Measurements from ENCODE around the gene CLEC3A.

Gene CLEC3A, protein sequence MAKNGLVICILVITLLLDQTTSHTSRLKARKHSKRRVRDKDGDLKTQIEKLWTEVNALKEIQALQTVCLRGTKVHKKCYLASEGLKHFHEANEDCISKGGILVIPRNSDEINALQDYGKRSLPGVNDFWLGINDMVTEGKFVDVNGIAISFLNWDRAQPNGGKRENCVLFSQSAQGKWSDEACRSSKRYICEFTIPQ

DNA sequence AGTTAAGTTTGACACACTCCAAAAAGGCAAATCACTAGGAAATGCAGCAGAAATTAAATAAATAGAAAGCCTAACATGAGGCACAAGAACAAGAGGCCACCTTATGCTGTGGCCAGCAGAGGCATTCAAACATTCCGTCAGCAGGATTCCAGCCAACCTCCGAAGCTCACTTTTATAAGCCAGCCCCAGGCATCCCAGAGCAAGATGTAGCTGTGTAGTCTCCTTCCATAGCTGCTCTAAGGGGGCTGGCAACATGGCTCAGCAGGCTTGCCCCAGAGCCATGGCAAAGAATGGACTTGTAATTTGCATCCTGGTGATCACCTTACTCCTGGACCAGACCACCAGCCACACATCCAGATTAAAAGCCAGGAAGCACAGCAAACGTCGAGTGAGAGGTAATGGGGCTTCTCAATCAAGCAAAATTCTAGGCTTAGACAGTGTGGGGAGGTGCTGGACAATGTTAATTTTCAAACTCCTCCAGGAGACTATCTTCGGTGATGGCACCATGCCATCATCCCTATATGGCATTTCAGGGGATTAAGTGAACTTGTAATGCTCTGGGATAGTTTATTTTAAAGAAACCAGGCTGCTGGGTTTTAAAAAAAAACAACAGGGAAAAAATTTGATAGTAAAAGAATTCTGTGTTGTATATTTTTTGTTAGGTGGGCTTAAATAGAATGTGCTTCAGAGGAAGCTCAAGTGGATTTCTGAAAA lies at the start of gene CLEC3A:
Gene CLEC3A, plus strand, starts transcription at position 202 of the 714 bp plus-strand sequence. Its CDS starts 79 bp downstream, at position 281.
- no peaks in the 10 kb centered on the region for H3K4me1 ChIP-seq (ENCODE audit: control insufficient read depth in 1 of 2, insufficient read depth in 1 of 2, low read depth in 1 of 2, low read length in 1 of 2)
- H3K27me3 ChIP-seq: no peaks in the 10 kb centered on the region
- TF ChIP-seq, protein P1, sequence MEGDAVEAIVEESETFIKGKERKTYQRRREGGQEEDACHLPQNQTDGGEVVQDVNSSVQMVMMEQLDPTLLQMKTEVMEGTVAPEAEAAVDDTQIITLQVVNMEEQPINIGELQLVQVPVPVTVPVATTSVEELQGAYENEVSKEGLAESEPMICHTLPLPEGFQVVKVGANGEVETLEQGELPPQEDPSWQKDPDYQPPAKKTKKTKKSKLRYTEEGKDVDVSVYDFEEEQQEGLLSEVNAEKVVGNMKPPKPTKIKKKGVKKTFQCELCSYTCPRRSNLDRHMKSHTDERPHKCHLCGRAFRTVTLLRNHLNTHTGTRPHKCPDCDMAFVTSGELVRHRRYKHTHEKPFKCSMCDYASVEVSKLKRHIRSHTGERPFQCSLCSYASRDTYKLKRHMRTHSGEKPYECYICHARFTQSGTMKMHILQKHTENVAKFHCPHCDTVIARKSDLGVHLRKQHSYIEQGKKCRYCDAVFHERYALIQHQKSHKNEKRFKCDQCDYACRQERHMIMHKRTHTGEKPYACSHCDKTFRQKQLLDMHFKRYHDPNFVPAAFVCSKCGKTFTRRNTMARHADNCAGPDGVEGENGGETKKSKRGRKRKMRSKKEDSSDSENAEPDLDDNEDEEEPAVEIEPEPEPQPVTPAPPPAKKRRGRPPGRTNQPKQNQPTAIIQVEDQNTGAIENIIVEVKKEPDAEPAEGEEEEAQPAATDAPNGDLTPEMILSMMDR (IDR thresholded peaks at IDR 0.05): no peak
- H3K4me3 ChIP-seq (ENCODE audit: low read depth in 1 of 2, low read length in 1 of 2): no peak within 1 kb of the TSS
- no peaks in the 10 kb centered on the region for H3K36me3 ChIP-seq
- H3K9me3 ChIP-seq: no peaks in the 10 kb centered on the region
- H3K27ac ChIP-seq: no peak within 1 kb of the TSS

DNA sequence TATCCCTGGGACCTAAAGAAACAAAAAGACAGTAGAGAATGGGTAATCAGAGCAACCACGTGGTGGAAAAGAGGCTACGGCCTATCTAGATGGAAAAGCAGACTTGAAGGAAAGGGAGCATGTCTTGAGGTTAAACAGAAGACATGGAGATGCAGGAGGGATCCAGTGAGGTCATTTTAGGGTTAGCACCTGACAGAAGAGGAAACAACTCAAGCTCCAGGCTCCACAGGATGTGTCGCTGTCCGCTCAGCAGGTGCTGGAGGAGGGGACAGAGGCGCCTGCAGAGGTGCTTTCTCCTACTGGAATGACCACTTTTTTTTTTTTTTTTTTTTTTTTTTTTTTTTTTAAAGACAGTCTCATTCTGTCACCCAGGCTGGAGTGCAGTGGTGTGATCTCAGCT lies 47.5 kb upstream of the CLEC3A start:
- no peaks in the 10 kb centered on the region for H3K9me3 ChIP-seq
- no peaks in the 10 kb centered on the region for H3K36me3 ChIP-seq
- TF ChIP-seq, protein P1 (IDR thresholded peaks at IDR 0.05): no peak
- H3K4me1 ChIP-seq (ENCODE audit: control insufficient read depth in 1 of 2, insufficient read depth in 1 of 2, low read depth in 1 of 2, low read length in 1 of 2): no peaks in the 10 kb centered on the region
- no peaks in the 10 kb centered on the region for H3K27me3 ChIP-seq
- no peak overlapping the region for H3K27ac ChIP-seq
- no peak overlapping the region for H3K4me3 ChIP-seq (ENCODE audit: low read depth in 1 of 2, low read length in 1 of 2)

DNA sequence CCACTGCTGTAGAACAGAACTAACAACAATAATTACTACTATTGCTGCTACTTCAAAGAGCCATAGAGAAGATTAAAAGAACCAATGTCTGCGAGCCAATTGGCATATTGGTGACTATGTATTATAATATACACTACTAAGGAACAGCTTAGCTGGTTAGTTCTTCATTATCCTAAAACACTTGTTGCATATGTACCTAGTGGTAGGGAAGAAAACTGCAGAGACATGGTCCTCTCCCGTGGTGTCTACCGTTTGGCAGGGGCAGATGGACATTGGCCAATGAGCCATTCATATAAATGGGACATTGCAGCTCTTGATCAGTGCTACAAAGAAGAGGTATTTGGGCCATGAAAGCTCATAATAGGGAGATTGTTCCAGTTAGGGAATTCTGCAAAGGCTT lies 46.4 kb upstream of the CLEC3A start:
- Histone ChIP-seq H3K4me3 (ENCODE audit: low read depth in 1 of 2, low read length in 1 of 2) (no peak overlapping the region), H3K27me3 (no peaks in the 10 kb centered on the region), H3K4me1 (ENCODE audit: control insufficient read depth in 1 of 2, insufficient read depth in 1 of 2, low read depth in 1 of 2, low read length in 1 of 2) (no peaks in the 10 kb centered on the region), H3K36me3 (no peaks in the 10 kb centered on the region), H3K9me3 (no peaks in the 10 kb centered on the region), H3K27ac (no peak overlapping the region)
- TF ChIP-seq, protein P1 (IDR thresholded peaks at IDR 0.05): no peak

DNA sequence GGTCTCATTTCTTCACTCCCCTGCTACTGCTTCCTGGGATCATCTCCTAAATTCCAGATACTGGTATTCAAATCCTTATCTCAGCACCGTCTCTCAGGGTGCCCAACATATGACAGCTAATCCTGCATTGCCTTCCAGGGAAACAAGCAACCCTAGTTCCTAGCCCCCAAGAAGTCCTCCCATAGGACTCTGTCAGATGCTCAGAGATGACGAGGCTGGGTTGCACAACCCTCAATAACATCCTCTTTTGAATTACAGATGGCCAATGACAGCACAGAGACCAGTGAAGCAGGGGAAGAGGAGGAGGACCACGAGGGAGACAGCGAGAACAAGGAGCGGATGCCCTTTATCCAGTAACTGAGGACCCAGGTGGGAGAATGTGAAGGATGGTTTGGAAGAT lies 45.0 kb upstream of the CLEC3A start:
- Histone ChIP-seq H3K9me3 (no peaks in the 10 kb centered on the region), H3K4me1 (ENCODE audit: control insufficient read depth in 1 of 2, insufficient read depth in 1 of 2, low read depth in 1 of 2, low read length in 1 of 2) (no peaks in the 10 kb centered on the region), H3K27me3 (no peaks in the 10 kb centered on the region), H3K27ac (no peak overlapping the region), H3K36me3 (no peaks in the 10 kb centered on the region), H3K4me3 (ENCODE audit: low read depth in 1 of 2, low read length in 1 of 2) (no peak overlapping the region)
- TF ChIP-seq, protein P1 (IDR thresholded peaks at IDR 0.05): no peak

DNA sequence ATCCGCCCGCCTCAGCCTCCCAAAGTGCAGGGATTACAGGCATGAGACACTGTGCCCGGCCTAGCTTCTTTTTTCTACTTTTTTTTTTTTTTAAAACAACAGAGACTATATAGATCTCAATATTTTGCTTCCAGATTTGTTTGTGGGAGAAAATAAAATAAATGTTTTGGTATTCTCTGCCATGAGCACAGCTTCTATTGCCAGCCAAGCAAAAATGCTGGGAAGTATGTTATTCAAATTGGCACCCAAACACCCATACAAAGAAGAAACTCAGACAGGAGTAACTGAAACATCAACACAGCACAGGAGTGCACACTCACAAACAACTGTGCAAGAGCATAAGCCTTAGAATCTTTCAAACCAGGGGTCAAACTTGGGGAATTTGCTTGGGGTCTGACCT lies 37.2 kb upstream of the CLEC3A start:
- Histone ChIP-seq H3K9me3 (no peaks in the 10 kb centered on the region), H3K36me3 (no peaks in the 10 kb centered on the region), H3K27ac (no peak overlapping the region), H3K4me3 (ENCODE audit: low read depth in 1 of 2, low read length in 1 of 2) (no peak overlapping the region), H3K27me3 (no peaks in the 10 kb centered on the region), H3K4me1 (ENCODE audit: control insufficient read depth in 1 of 2, insufficient read depth in 1 of 2, low read depth in 1 of 2, low read length in 1 of 2) (no peaks in the 10 kb centered on the region)
- TF ChIP-seq, protein P1 (IDR thresholded peaks at IDR 0.05): no peak

Data from neutrophil (primary cell).